ENCODE measurements around the gene TXNL4A.

- TF ChIP-seq CTCF (IDR thresholded peaks at IDR 0.05 in 2 of 3, conservative IDR thresholded peaks at IDR 0.05 in 1 of 3; ENCODE audit: borderline replicate concordance in 1 of 3, insufficient read depth in 1 of 3, low read depth in 2 of 3, low read length in 2 of 3) (no peak), EZH2 (IDR thresholded peaks at IDR 0.05) (no peak), ZNF274 (IDR thresholded peaks at IDR 0.05; ENCODE audit: low read depth, low read length) (no peak), TCF7L2 (IDR thresholded peaks at IDR 0.05; ENCODE audit: borderline replicate concordance, extremely low read depth, insufficient read depth, insufficient read length) (no peak), POLR2A (IDR thresholded peaks at IDR 0.05; ENCODE audit: borderline replicate concordance, extremely low read depth, insufficient read depth, insufficient read length) (no peak), EZH2phosphoT487 (IDR thresholded peaks at IDR 0.05; ENCODE audit: borderline replicate concordance) (no peak), SRF (IDR thresholded peaks at IDR 0.05; ENCODE audit: low read depth) (no peak)
Observed at GRCh38 chr18:79940814-79941472, 47.4 kb downstream of the TXNL4A start.
